GM23248 (cell line): Measurements from ENCODE around the gene PEAK1.

Experiments used
- EZH2 ChIP-seq: fragments of 200-600 bp; sonication (generic); IDR thresholded peaks from 2 replicates; pipeline ENCODE4 v1.6.1; 2018; ENCODE audit warnings: antibody characterized with exemption, mild to moderate bottlenecking; ENCODE audit not compliant: insufficient read depth, poor library complexity, severe bottlenecking
- EZH2phosphoT487 ChIP-seq: fragments of 200-600 bp; sonication (generic); IDR thresholded peaks from 2 replicates; pipeline ENCODE4 v1.6.1; 2018; ENCODE audit warnings: antibody characterized with exemption, moderate library complexity, mild to moderate bottlenecking, low read depth; ENCODE audit not compliant: insufficient read depth

DNA sequence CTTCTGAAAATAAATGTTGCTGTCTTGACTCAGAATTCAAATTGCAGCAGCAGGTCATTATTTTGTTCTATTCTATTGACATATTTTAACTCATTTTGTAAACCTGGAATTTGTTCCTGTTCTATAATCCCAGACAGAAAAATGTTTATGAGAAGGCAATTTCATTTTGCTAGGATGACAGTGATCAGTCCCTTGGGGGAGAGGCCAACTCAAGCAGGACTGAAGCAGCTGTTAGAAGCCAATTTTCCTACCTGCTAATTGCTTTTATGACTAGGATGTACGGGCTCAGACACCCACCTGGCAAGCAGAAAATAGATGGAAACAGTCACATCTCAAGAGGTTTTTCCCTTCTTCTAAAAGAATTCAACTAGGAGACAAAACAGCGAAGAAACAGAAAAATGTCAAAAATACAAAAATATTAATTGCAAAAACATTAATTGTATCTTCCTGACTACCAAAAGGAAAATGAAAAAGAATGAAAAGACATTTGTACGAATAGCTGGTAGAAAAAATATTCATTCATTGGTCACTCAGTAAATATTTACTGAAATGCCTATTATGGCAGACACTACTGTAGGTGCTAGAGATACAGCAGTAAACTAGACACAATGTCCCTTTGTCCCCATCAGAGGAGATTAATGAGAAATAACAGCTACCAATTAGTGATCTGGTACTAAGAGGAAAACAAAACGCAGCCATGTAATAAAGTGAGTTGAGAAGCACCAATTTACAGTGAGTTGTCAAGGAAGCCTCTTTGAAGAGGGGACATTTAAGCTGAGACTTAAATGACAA lies 73.5 kb downstream of the PEAK1 start:
- TF ChIP-seq EZH2 = no peak
- no peak for TF ChIP-seq EZH2phosphoT487
